T-helper 1 cell treated with Interleukin-12 subunit alpha and Interleukin-12 subunit beta and Interleukin-4 antibody, amounts not matched to agents 30 ng/mL and 1 ng/mL, for 36 hours (primary cell): Measurements from ENCODE around the gene CEP63. TPM values are rescaled to one million over a fixed set of nuclear protein-coding genes. Genes with fewer than 3 reads are reported as not detected.

ENCODE experiments used
- intact Hi-C: fragments of 100-400 bp; cut with micrococcal nuclease; formaldehyde crosslinking; loops from one replicate; pipeline ENCODE4 v1.15.1; 2024
- total RNA-seq: library from RNA; stranded (reverse); gene quantifications from 2 replicates; pipeline ENCODE4 v1.2.3, GENCODE V29; 2022

The CEP63 gene
- total RNA-seq, 1 donor from 2014 or later = 25.9 TPM

- intact Hi-C loops = no loop called here
Observed at GRCh38 chr3:134466331-134466730, 19.5 kb upstream of the CEP63 start.

- intact Hi-C loops = no loop called here
Observed at GRCh38 chr3:134468519-134468918, 17.3 kb upstream of the CEP63 start.

- intact Hi-C loops = no loop called here
Observed at GRCh38 chr3:134471521-134472193, 14.2 kb upstream of the CEP63 start.

GRCh38 chr3:134472831-134473230 is 13.0 kb upstream of the CEP63 start:
- intact Hi-C loops = no loop called here

GRCh38 chr3:134473868-134474546 is 11.8 kb upstream of the CEP63 start:
- intact Hi-C loops = loop anchor here (1.0 to 2.0 kb wide), 7 partner anchors 11 to 544 kb away; partner anchors contain the start of gene ANAPC13

- intact Hi-C loops = loop anchor here (1.0 to 2.0 kb wide), 7 partner anchors 10 to 545 kb away; partner anchors contain the start of gene ANAPC13
Observed at GRCh38 chr3:134474956-134475355, 10.9 kb upstream of the CEP63 start.

GRCh38 chr3:134476306-134476705 is 9.6 kb upstream of the CEP63 start:
- intact Hi-C loops = no loop called here

- intact Hi-C loops = no loop called here
Observed at GRCh38 chr3:134477002-134477401, 8.9 kb upstream of the CEP63 start.

- intact Hi-C loops = no loop called here
Observed at GRCh38 chr3:134477938-134478337, 7.9 kb upstream of the CEP63 start.

- intact Hi-C loops = loop anchor here (10.0 kb wide), 1 partner anchor 976 kb away; no protein-coding TSS in a partner anchor
Observed at GRCh38 chr3:134480546-134480945, 5.3 kb upstream of the CEP63 start.

- intact Hi-C loops = loop anchor here (10.0 kb wide), 1 partner anchor 976 kb away; no protein-coding TSS in a partner anchor
Observed at GRCh38 chr3:134481166-134481565, 4.7 kb upstream of the CEP63 start.

- intact Hi-C loops = loop anchor here (10.0 kb wide), 1 partner anchor 978 kb away; no protein-coding TSS in a partner anchor
Observed at GRCh38 chr3:134482622-134483021, 3.2 kb upstream of the CEP63 start.

- intact Hi-C loops = loop anchor here (10.0 kb wide), 1 partner anchor 979 kb away; no protein-coding TSS in a partner anchor
Observed at GRCh38 chr3:134483195-134483900, 2.5 kb upstream of the CEP63 start.

GRCh38 chr3:134485075-134485717 is 661 bp upstream of the CEP63 start:
- intact Hi-C loops = loop anchor here (1.0 to 10.0 kb wide), 7 partner anchors 11 to 1767 kb away; partner anchors contain the start of genes PCCB, PPP2R3A, SRPRB and TOPBP1

GRCh38 chr3:134486577-134487041 is 752 bp downstream of the CEP63 start:
- intact Hi-C loops = loop anchor here (1.0 to 10.0 kb wide), 10 partner anchors 10 to 1766 kb away; partner anchors contain the start of genes CDV3, MSL2, NPHP3 and PCCB

- intact Hi-C loops = loop anchor here (2.0 to 10.0 kb wide), 5 partner anchors 55 to 1765 kb away; partner anchors contain the start of genes PCCB and PPP2R3A
Observed at GRCh38 chr3:134487406-134487805, 1.5 kb downstream of the CEP63 start.

- intact Hi-C loops = no loop called here
Observed at GRCh38 chr3:134494495-134494894, 8.6 kb downstream of the CEP63 start.

- intact Hi-C loops = loop anchor here (1.0 kb wide), 1 partner anchor 10 kb away; the partner anchor contains the start of gene CEP63
Observed at GRCh38 chr3:134495980-134496379, 10.1 kb downstream of the CEP63 start.

- intact Hi-C loops = loop anchor here (1.0 kb wide), 1 partner anchor 10 kb away; the partner anchor contains the start of gene CEP63
Observed at GRCh38 chr3:134496471-134497071, 10.7 kb downstream of the CEP63 start.

- intact Hi-C loops = no loop called here
Observed at GRCh38 chr3:134503266-134503665, 17.4 kb downstream of the CEP63 start.
